Common myeloid progenitor, CD34-positive (primary cell): Measurements from ENCODE around the gene CCDC69.

ENCODE experiments used
- CTCF ChIA-PET: fragments of 350-600 bp; sonication (Branson Sonifier 250); formaldehyde crosslinking; loops from one replicate; lab custom pipeline; 2021; ENCODE audit warnings: antibody characterized with exemption; lab: Charles Lee
- POLR2A ChIA-PET: fragments of 350-600 bp; sonication (Branson Sonifier 250); formaldehyde crosslinking; loops from one replicate; lab custom pipeline; 2021; ENCODE audit warnings: antibody characterized with exemption; lab: Charles Lee
- DNase-seq, 3 donors: peaks; one replicate each; pipeline versions ENCODE4 v3.0.0 to v3.0.0-alpha.2; 2013
- H3K27ac ChIP-seq, 2 experiments: 1 replicate in 1 of 2; 2 replicates in 1 of 2; pipeline ENCODE4 v1.7.0; 2013; ENCODE audit warnings: inconsistent platforms in 2 of 2, low read length in 2 of 2, mild to moderate bottlenecking in 2 of 2, low read depth in 1 of 2, moderate library complexity in 1 of 2; ENCODE audit not compliant: severe bottlenecking in 2 of 2, insufficient read depth in 1 of 2, poor library complexity in 1 of 2
- H3K27me3 ChIP-seq, 5 experiments: replicated peaks in 2 of 5; 1 replicate in 3 of 5; 2 replicates in 2 of 5; pipeline versions ENCODE4 v1.6.1 to v1.7.0; 2013; ENCODE audit warnings: low read length in 4 of 5, mild to moderate bottlenecking in 2 of 5, moderate library complexity in 2 of 5, inconsistent platforms in 1 of 5; ENCODE audit not compliant: insufficient read depth in 5 of 5, control insufficient read depth in 4 of 5
- H3K36me3 ChIP-seq, 4 experiments: 1 replicate in 2 of 4; 2 replicates in 2 of 4; pipeline versions ENCODE4 v1.6.1 to v1.7.0; 2013; ENCODE audit warnings: low read length in 3 of 4, control low read depth in 1 of 4, mild to moderate bottlenecking in 1 of 4; ENCODE audit not compliant: control insufficient read depth in 4 of 4, insufficient read depth in 4 of 4
- H3K4me1 ChIP-seq, 4 experiments: 1 replicate in 3 of 4; 2 replicates in 1 of 4; pipeline versions ENCODE4 v1.6.1 to v1.7.1; 2013; ENCODE audit warnings: low read length in 3 of 4, mild to moderate bottlenecking in 3 of 4, control low read depth in 1 of 4, inconsistent platforms in 1 of 4, moderate library complexity in 1 of 4; ENCODE audit not compliant: control insufficient read depth in 4 of 4, insufficient read depth in 4 of 4; ENCODE audit errors: control extremely low read depth in 1 of 4
- H3K4me3 ChIP-seq, 7 experiments: 1 replicate in 4 of 7; 2 replicates in 3 of 7; pipeline versions ENCODE4 v1.5.1 to v1.7.0; 2013; ENCODE audit warnings: mild to moderate bottlenecking in 7 of 7, low read length in 6 of 7, moderate library complexity in 6 of 7, inconsistent platforms in 2 of 7, low read depth in 2 of 7, control low read depth in 1 of 7; ENCODE audit not compliant: insufficient read depth in 4 of 7, control insufficient read depth in 1 of 7; ENCODE audit errors: extremely low read depth in 1 of 7
- H3K9me3 ChIP-seq, 5 experiments: 1 replicate in 4 of 5; 2 replicates in 1 of 5; pipeline versions ENCODE4 v1.6.1 to v1.7.1; 2013; ENCODE audit warnings: low read length in 4 of 5, mild to moderate bottlenecking in 2 of 5, inconsistent platforms in 1 of 5, low read depth in 1 of 5, moderate library complexity in 1 of 5; ENCODE audit not compliant: control insufficient read depth in 4 of 5, insufficient read depth in 2 of 5; ENCODE audit errors: control extremely low read depth in 1 of 5
- whole genome bisulfite sequencing: methylation state at CpG from one replicate; pipeline ENCODE4 v1.1.5; 2013; ENCODE audit not compliant: insufficient coverage; 5-methylcytosine and 5-hydroxymethylcytosine counted together

CCDC69 gene

GRCh38 chr5:151183456-151184245 is 40.2 kb downstream of the CCDC69 start:
- WGBS = 100% methylated on average over 6 of the region's 7 CpGs
- ChIA-PET CTCF (interaction anchor here (0.6 to 2.7 kb wide), 7 partner anchors 8 to 60 kb away, joined by 3 to 13 read pairs (median 4); partner anchors contain the start of gene CCDC69), POLR2A (no interaction called here)
- Histone ChIP-seq H3K27me3 (no peaks in the 10 kb centered on the region), H3K36me3 (peaks cover 13 to 77% (median 58%) of the 10 kb centered on the region in 4 experiments), H3K4me3 (no peak overlapping the region), H3K4me1 (no peaks in the 10 kb centered on the region), H3K27ac (no peak overlapping the region), H3K9me3 (no peaks in the 10 kb centered on the region)
- DNase-seq = no peak

- Histone ChIP-seq H3K9me3 (no peaks in the 10 kb centered on the region), H3K27me3 (no peaks in the 10 kb centered on the region), H3K4me1 (no peaks in the 10 kb centered on the region), H3K4me3 (no peak overlapping the region), H3K27ac (no peak overlapping the region), H3K36me3 (peaks cover 11 to 77% (median 56%) of the 10 kb centered on the region in 4 experiments)
- POLR2A ChIA-PET = no interaction called here
- DNase-seq = no peak
- WGBS = 94% methylated on average over 8 of the region's 8 CpGs
- CTCF ChIA-PET = interaction anchor here (0.9 to 2.7 kb wide), 7 partner anchors 10 to 59 kb away, joined by 3 to 13 read pairs (median 4); partner anchors contain the start of gene CCDC69
These were observed 40.9 kb downstream of the CCDC69 start for GRCh38 chr5:151182976-151183375.

- Histone ChIP-seq H3K36me3 (peaks cover 8 to 73% (median 53%) of the 10 kb centered on the region in 4 experiments), H3K27ac (no peak overlapping the region), H3K9me3 (no peaks in the 10 kb centered on the region), H3K27me3 (no peaks in the 10 kb centered on the region), H3K4me1 (no peaks in the 10 kb centered on the region), H3K4me3 (no peak overlapping the region)
- WGBS = 96% methylated on average over 3 of the region's 4 CpGs
- no peak for DNase-seq
- ChIA-PET POLR2A (interaction anchor here (0.5 kb wide), 1 partner anchor 590 kb away, joined by 3 read pairs; the partner anchor contains the start of gene G3BP1), CTCF (interaction anchor here (1.2 to 2.7 kb wide), 5 partner anchors 10 to 59 kb away, joined by 3 to 13 read pairs (median 4); partner anchors contain the start of gene CCDC69)
These were observed 41.4 kb downstream of the CCDC69 start for GRCh38 chr5:151182524-151182900.

GRCh38 chr5:151181818-151182523 is 41.9 kb downstream of the CCDC69 start:
- 97% methylated on average over 3 of the region's 4 CpGs for WGBS
- ChIA-PET POLR2A (interaction anchor here (0.5 to 0.7 kb wide), 2 partner anchors 10 to 590 kb away, joined by 3 to 4 read pairs; partner anchors contain the start of gene G3BP1), CTCF (interaction anchor here (0.8 to 2.7 kb wide), 5 partner anchors 9 to 52 kb away, joined by 3 to 13 read pairs (median 3); no protein-coding TSS in a partner anchor)
- H3K36me3 ChIP-seq = peaks cover 6 to 67% (median 49%) of the 10 kb centered on the region in 4 experiments
- H3K4me1 ChIP-seq = no peaks in the 10 kb centered on the region
- no peaks in the 10 kb centered on the region for H3K27me3 ChIP-seq
- H3K9me3 ChIP-seq = no peaks in the 10 kb centered on the region
- no peak overlapping the region for H3K4me3 ChIP-seq
- DNase-seq = no peak
- H3K27ac ChIP-seq = no peak overlapping the region

GRCh38 chr5:151180291-151180690 is 43.6 kb downstream of the CCDC69 start:
- ChIA-PET CTCF (no interaction called here), POLR2A (no interaction called here)
- Histone ChIP-seq H3K9me3 (no peaks in the 10 kb centered on the region), H3K27me3 (no peaks in the 10 kb centered on the region), H3K36me3 (peaks cover 3 to 53% (median 37%) of the 10 kb centered on the region in 4 experiments), H3K4me3 (no peak overlapping the region), H3K27ac (no peak overlapping the region), H3K4me1 (no peaks in the 10 kb centered on the region)
- 93% methylated on average over 5 of the region's 6 CpGs for WGBS
- no peak for DNase-seq

- CTCF ChIA-PET = interaction anchor here (1.3 to 1.6 kb wide), 4 partner anchors 12 to 64 kb away, joined by 3 to 6 read pairs (median 4); no protein-coding TSS in a partner anchor
- 90% methylated on average over 4 of the region's 4 CpGs for WGBS
- no peaks in the 10 kb centered on the region for H3K27me3 ChIP-seq
- no peaks in the 10 kb centered on the region for H3K4me1 ChIP-seq
- POLR2A ChIA-PET = interaction anchor here (0.8 kb wide), 1 partner anchor 62 kb away, joined by 5 read pairs; no protein-coding TSS in a partner anchor
- peaks cover 3 to 46% (median 33%) of the 10 kb centered on the region in 4 experiments for H3K36me3 ChIP-seq
- H3K9me3 ChIP-seq = no peaks in the 10 kb centered on the region
- no peak overlapping the region for H3K4me3 ChIP-seq
- no peak overlapping the region for H3K27ac ChIP-seq
- DNase-seq = no peak
These were observed 44.4 kb downstream of the CCDC69 start for GRCh38 chr5:151179489-151179840.
